Sciatic nerve (tissue), 2 donors: ENCODE measurements around the gene AGBL4. TPM values are rescaled to one million over a fixed set of nuclear protein-coding genes. Genes with fewer than 3 reads are reported as not detected.
"Not testable (repeated sequence)": the region's sequence is repeated elsewhere in the genome, so short reads cannot be mapped to it uniquely, and the experiment has no call there.

Source experiments
- ATAC-seq: fragments of 200-7000 bp; cut with Tn5 transposase; one replicate; pipeline ENCODE4 v1.9.1; 2020; ENCODE audit warnings: mild to moderate bottlenecking, moderate library complexity
- DNase-seq: peaks from one replicate; pipeline ENCODE4 v3.0.0-alpha.2; 2020; ENCODE audit warnings: low spot score
- intact Hi-C: fragments of 100-400 bp; cut with DNase I; formaldehyde crosslinking; loops from one replicate; pipeline ENCODE4 v1.14.2; 2022
- total RNA-seq: library from RNA; stranded (reverse); fragmentation: NEBNext Ultra II Directional; extraction: Animal tissue kit (Norgen Biotek cat#: 25700); gene quantifications from one replicate; pipeline ENCODE4 v1.2.1, GENCODE V29; 2021
- donor health status: DM: no; HTN: no; CAD: no.
- donor health status: DM: no; HTN: no; CAD: no.

The AGBL4 gene
- total RNA-seq, 1 donor from 2014 or later: 1.3 TPM

GRCh38 chr1:49333906-49334305 is 689.8 kb downstream of the AGBL4 start:
- intact Hi-C loops: no loop called here
- DNase-seq: no peak
- no peak for ATAC-seq

- intact Hi-C loops: no loop called here
- DNase-seq: no peak
- no peak for ATAC-seq
Observed at GRCh38 chr1:49331066-49331852, 692.5 kb downstream of the AGBL4 start.

GRCh38 chr1:49323925-49324540 is 699.7 kb downstream of the AGBL4 start:
- no peak for DNase-seq
- no peak for ATAC-seq
- intact Hi-C loops: no loop called here

- ATAC-seq, DNase-seq, intact Hi-C loops: not testable (repeated sequence)
Observed at GRCh38 chr1:49320493-49320892, 703.3 kb downstream of the AGBL4 start.

- DNase-seq: no peak
- intact Hi-C loops: no loop called here
- no peak for ATAC-seq
Observed at GRCh38 chr1:49319426-49319963, 704.3 kb downstream of the AGBL4 start.

- intact Hi-C loops: no loop called here
- ATAC-seq (no peak), DNase-seq (no peak)
Observed at GRCh38 chr1:49318218-49318617, 705.5 kb downstream of the AGBL4 start.

- no peak for DNase-seq
- intact Hi-C loops: no loop called here
- no peak for ATAC-seq
Observed at GRCh38 chr1:49307457-49307856, 716.3 kb downstream of the AGBL4 start.

- intact Hi-C loops: no loop called here
- no peak for ATAC-seq
- no peak for DNase-seq
Observed at GRCh38 chr1:49306507-49307070, 717.2 kb downstream of the AGBL4 start.

- intact Hi-C loops, DNase-seq, ATAC-seq: not testable (repeated sequence)
Observed at GRCh38 chr1:49302400-49302799, 721.4 kb downstream of the AGBL4 start.

- intact Hi-C loops: no loop called here
- DNase-seq (peak; percentile 58), ATAC-seq (peak; percentile 34)
Observed at GRCh38 chr1:49298304-49298703, 725.5 kb downstream of the AGBL4 start.

GRCh38 chr1:49297783-49298182 is 726.0 kb downstream of the AGBL4 start:
- DNase-seq: no peak
- intact Hi-C loops: no loop called here
- ATAC-seq: no peak

- intact Hi-C loops: no loop called here
- no peak for DNase-seq
- no peak for ATAC-seq
Observed at GRCh38 chr1:49294539-49294938, 729.2 kb downstream of the AGBL4 start.

- intact Hi-C loops: no loop called here
- DNase-seq: no peak
- ATAC-seq: peak; percentile 59
Observed at GRCh38 chr1:49293016-49293415, 730.7 kb downstream of the AGBL4 start.

- DNase-seq, ATAC-seq, intact Hi-C loops: not testable (repeated sequence)
Observed at GRCh38 chr1:49257211-49258049, 766.3 kb downstream of the AGBL4 start.

- intact Hi-C loops: no loop called here
- no peak for ATAC-seq
- DNase-seq: no peak
Observed at GRCh38 chr1:49252917-49253316, 770.8 kb downstream of the AGBL4 start.

GRCh38 chr1:49251019-49251784 is 772.6 kb downstream of the AGBL4 start:
- ATAC-seq (no peak), DNase-seq (no peak)
- intact Hi-C loops: no loop called here

GRCh38 chr1:49240709-49241221 is 783.0 kb downstream of the AGBL4 start:
- intact Hi-C loops: no loop called here

GRCh38 chr1:49234988-49235387 is 788.8 kb downstream of the AGBL4 start:
- DNase-seq (no peak), ATAC-seq (no peak)
- intact Hi-C loops: no loop called here

More at GRCh38 chr1:49240709-49241221, 783.0 kb downstream of the AGBL4 start:
- ATAC-seq: no peak
- DNase-seq: no peak
